Upper lobe of left lung (tissue), 6 donors: ENCODE results near the gene MGMT. TPM values are rescaled to one million over a fixed set of nuclear protein-coding genes. Genes with fewer than 3 reads are reported as not detected.
A peak's percentile ranks its signal among the peaks of the same experiment; 100 is the strongest.

Experiments used
- ATAC-seq, 2 donors: fragments of 200-7000 bp; cut with Tn5 transposase; one replicate each; pipeline ENCODE4 v1.9.1; 2022; ENCODE audit warnings: mild to moderate bottlenecking in 2 of 2, moderate library complexity in 2 of 2; ENCODE audit not compliant: low FRiP score in 2 of 2
- DNase-seq, 2 donors: peaks; one replicate each; pipeline ENCODE4 v3.0.0-alpha.2; 2019 to 2020
- H3K27ac ChIP-seq, 4 donors: fragments of 200-600 bp; sonication (generic); one replicate each; pipeline ENCODE4 v1.5.1; 2016 to 2019
- H3K27me3 ChIP-seq, 4 donors: fragments of 200-600 bp; sonication (generic); one replicate each; pipeline ENCODE4 v1.5.1; 2017 to 2019
- H3K36me3 ChIP-seq, 4 donors: fragments of 200-600 bp; sonication (generic); one replicate each; pipeline ENCODE4 v1.5.1; 2016 to 2019
- H3K4me1 ChIP-seq, 4 donors: fragments of 200-600 bp; sonication (generic); one replicate each; pipeline ENCODE4 v1.5.1; 2018 to 2019
- H3K4me3 ChIP-seq, 4 donors: fragments of 200-600 bp; sonication (generic); one replicate each; pipeline ENCODE4 v1.5.1; 2017 to 2019; ENCODE audit warnings: mild to moderate bottlenecking in 2 of 4, moderate library complexity in 1 of 4
- H3K9me3 ChIP-seq, 4 donors: fragments of 200-600 bp; sonication (generic); one replicate each; pipeline ENCODE4 v1.5.1; 2018 to 2019
- CTCF ChIP-seq, 6 experiments: fragments of 450-650 bp in 4 of 6; fragments of 200-600 bp in 2 of 6; sonication (generic) in 2 of 6; IDR thresholded peaks; one replicate each; pipeline ENCODE4 v1.5.1; 2016 to 2019; ENCODE audit warnings: antibody characterized with exemption in 6 of 6
- EP300 ChIP-seq, 4 donors: sonication (generic); formaldehyde crosslinking; IDR thresholded peaks; one replicate each; pipeline ENCODE4 v1.5.1; 2017; ENCODE audit warnings: antibody characterized with exemption in 4 of 4, control low read depth in 2 of 4
- POLR2A ChIP-seq, 4 donors: fragments of 450-650 bp; IDR thresholded peaks; one replicate each; pipeline ENCODE4 v1.5.1; 2016 to 2017; ENCODE audit warnings: antibody characterized with exemption in 4 of 4, mild to moderate bottlenecking in 2 of 4
- POLR2AphosphoS5 ChIP-seq, 2 donors: sonication (generic); formaldehyde crosslinking; IDR thresholded peaks; one replicate each; pipeline ENCODE4 v1.5.1; 2017; ENCODE audit warnings: antibody characterized with exemption in 2 of 2
- WGBS, 2 donors: methylation state at CpG; one replicate each; pipeline ENCODE4 v1.1.5; 2017 to 2018; 5-methylcytosine and 5-hydroxymethylcytosine counted together
- total RNA-seq, 6 donors: library from RNA; depleted of rRNA in 4 of 6; stranded (reverse); fragments of >200 nt in 4 of 6; gene quantifications; one replicate each; pipeline versions ENCODE4 v1.1.0 to v1.2.1, GENCODE V29; 2016 to 2021
- donor health status: DM: no; HTN: no; CAD: no; lungs with moderate emphysema.
- donor health status: DM: no; HTN: yes; CAD: no; lungs with severe emphysema.

MGMT gene
- total RNA-seq, 6 donors from 2014 or later, result 20.9 to 44.0 (median 29.6) TPM

GRCh38 chr10:129707406-129708388 lies 240.7 kb downstream of the MGMT start:
- H3K4me3 ChIP-seq, result no peak overlapping the region
- ATAC-seq, result peak in 1 of 2 donors; percentile 57

DNA sequence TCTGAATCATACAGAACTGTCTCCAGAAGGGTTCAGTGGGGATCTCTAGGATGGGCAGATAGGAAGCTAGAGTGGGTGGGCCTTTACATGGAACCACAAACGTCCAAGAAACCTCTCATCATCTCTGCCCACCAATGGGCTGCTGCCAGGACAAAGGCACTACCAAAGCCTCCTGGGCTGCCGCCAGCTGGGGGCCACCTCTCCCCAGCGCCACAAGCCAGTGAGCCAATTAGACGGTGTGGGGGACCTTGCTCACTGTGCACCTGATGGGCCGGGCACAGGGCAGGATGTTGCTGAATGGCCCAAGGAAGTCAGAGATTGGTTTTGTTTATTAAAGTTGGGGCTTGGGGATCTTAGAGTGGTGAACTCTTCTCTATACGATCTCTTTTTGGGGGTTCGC lies 242.1 kb downstream of the MGMT start:
- ATAC-seq (no peak), DNase-seq (no peak)
- no peaks in the 10 kb centered on the region for H3K36me3 ChIP-seq
- no peak overlapping the region for H3K4me3 ChIP-seq
- H3K4me1 ChIP-seq, result peaks cover 0 to 4% (median 2%) of the 10 kb centered on the region in 4 donors
- 84 to 91% methylated on average over 5 to 7 of the region's 7 CpGs for WGBS, 2 donors
- TF ChIP-seq POLR2A (IDR thresholded peaks at IDR 0.05), result no peak
- TF ChIP-seq POLR2AphosphoS5 (IDR thresholded peaks at IDR 0.05), result no peak
- no peak for TF ChIP-seq EP300 (IDR thresholded peaks at IDR 0.05)
- TF ChIP-seq CTCF (IDR thresholded peaks at IDR 0.05), result no peak
- no peaks in the 10 kb centered on the region for H3K27me3 ChIP-seq
- H3K9me3 ChIP-seq, result no peaks in the 10 kb centered on the region
- no peak overlapping the region for H3K27ac ChIP-seq

More at GRCh38 chr10:129707406-129708388, 240.7 kb downstream of the MGMT start:
- 70 to 72% methylated on average over 35 to 36 of the region's 37 CpGs for WGBS, 2 donors
- no peak for DNase-seq
- Histone ChIP-seq H3K36me3 (no peaks in the 10 kb centered on the region), H3K27me3 (no peaks in the 10 kb centered on the region), H3K4me1 (peaks cover 0 to 4% (median 2%) of the 10 kb centered on the region in 4 donors), H3K9me3 (no peaks in the 10 kb centered on the region), H3K27ac (no peak overlapping the region)
- TF ChIP-seq CTCF (IDR thresholded peaks at IDR 0.05), result no peak
- no peak for TF ChIP-seq POLR2AphosphoS5 (IDR thresholded peaks at IDR 0.05)

DNA sequence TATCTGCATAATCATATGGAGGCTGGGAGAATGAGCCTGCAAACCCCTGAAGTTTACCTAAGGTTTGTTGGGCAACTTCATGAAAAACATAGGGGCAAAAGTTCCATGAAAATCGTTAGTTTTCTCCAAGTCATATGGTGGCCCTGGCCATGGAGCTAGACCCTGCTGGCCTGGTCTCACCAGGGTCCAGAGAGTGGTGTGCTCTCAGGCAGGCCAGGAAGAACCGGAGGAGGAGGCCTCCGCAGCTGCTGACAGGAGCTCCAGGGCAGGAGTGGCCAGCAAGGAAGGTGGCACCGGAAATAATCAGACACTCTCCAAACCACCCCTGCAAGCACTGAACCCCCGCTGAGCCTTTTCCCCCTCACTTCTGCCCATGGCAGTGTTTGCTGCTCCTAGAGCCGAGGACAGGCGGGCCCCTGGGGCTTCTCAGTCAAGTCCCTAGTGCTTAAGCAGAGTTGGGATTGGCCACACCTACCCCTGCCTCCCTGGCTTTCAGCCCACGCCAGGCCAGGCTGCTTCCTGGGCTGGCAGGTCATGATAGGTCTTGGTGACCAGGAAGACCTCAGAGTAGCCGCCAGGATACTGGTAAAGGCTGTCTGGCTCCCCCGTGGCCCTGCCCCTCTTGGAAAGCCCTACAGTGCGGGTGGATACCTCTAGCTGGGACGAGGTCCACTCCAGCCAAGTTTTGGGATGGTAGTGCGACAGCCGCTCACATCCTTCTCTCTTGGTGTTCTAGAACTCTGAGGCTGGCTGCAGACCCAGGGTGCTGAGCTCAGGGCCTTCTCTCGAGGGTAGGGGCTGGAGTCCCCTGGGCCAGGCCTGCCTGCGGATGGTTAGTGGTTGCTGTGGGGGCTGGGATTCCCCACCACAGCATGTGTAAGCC lies 242.8 kb downstream of the MGMT start:
- Histone ChIP-seq H3K36me3 (no peaks in the 10 kb centered on the region), H3K4me3 (no peak overlapping the region), H3K27me3 (no peaks in the 10 kb centered on the region), H3K27ac (no peak overlapping the region), H3K9me3 (no peaks in the 10 kb centered on the region), H3K4me1 (peaks cover 0 to 4% (median 2%) of the 10 kb centered on the region in 4 donors)
- TF ChIP-seq POLR2A (IDR thresholded peaks at IDR 0.05) (no peak), EP300 (IDR thresholded peaks at IDR 0.05) (no peak), CTCF (IDR thresholded peaks at IDR 0.05) (no peak), POLR2AphosphoS5 (IDR thresholded peaks at IDR 0.05) (no peak)
- 91 to 94% methylated on average over 14 to 15 of the region's 16 CpGs for WGBS, 2 donors
- DNase-seq (no peak), ATAC-seq (no peak)

DNA sequence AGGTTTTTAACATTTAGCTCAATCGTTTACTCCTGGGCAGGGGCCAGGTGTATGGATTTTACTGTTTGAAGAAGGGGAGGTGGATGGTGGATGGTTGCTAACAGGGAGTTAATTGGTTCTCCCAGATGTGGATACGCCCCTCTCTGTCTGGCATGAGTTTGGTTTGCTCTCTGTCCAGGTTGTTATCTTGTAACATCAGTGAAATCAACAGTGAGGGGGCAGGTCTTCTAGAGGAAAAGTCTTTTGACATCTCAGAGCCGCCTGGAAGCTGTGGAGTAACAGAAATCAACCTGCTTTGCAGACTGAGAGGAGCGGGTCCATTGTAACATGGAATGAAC lies 243.4 kb downstream of the MGMT start:
- no peak overlapping the region for H3K27ac ChIP-seq
- no peak for ATAC-seq
- 88 to 93% methylated on average over 4 of the region's 4 CpGs for WGBS, 2 donors
- H3K4me3 ChIP-seq, result no peak overlapping the region
- H3K9me3 ChIP-seq, result no peaks in the 10 kb centered on the region
- no peak for DNase-seq
- TF ChIP-seq EP300 (IDR thresholded peaks at IDR 0.05) (no peak), CTCF (IDR thresholded peaks at IDR 0.05) (no peak), POLR2AphosphoS5 (IDR thresholded peaks at IDR 0.05) (no peak), POLR2A (IDR thresholded peaks at IDR 0.05) (no peak)
- H3K4me1 ChIP-seq, result peaks cover 0 to 4% (median 2%) of the 10 kb centered on the region in 4 donors
- H3K27me3 ChIP-seq, result no peaks in the 10 kb centered on the region
- no peaks in the 10 kb centered on the region for H3K36me3 ChIP-seq
